ENCODE measurements around the gene ARHGAP28.

Gene ARHGAP28

GRCh38 chr18:6683112-6683876, 46.2 kb upstream of the ARHGAP28 start:
- peaks cover 6% of the 10 kb centered on the region; the same call in 1 of the 2 replicates for H3K9me3 ChIP-seq (ENCODE audit: control insufficient read depth, insufficient read depth, low read length)
- H4K20me1 ChIP-seq (ENCODE audit: control insufficient read depth, insufficient read depth, low read depth, low read length), result no peaks in the 10 kb centered on the region
- H3K36me3 ChIP-seq (ENCODE audit: control insufficient read depth, low read length), result no peaks in the 10 kb centered on the region
- no peaks in the 10 kb centered on the region for H3K79me2 ChIP-seq (ENCODE audit: control insufficient read depth, low read length)
- no peaks in the 10 kb centered on the region for H3K4me1 ChIP-seq (ENCODE audit: control insufficient read depth, low read length)
- TF ChIP-seq CTCF (IDR thresholded peaks at IDR 0.05; ENCODE audit: low read depth, low read length, poor library complexity, severe bottlenecking), result no peak
- no peak for TF ChIP-seq EZH2phosphoT487 (IDR thresholded peaks at IDR 0.05; ENCODE audit: borderline replicate concordance, low read length)
- H3K4me2 ChIP-seq (ENCODE audit: low read length), result no peak overlapping the region
- H3K27ac ChIP-seq (ENCODE audit: low read depth, low read length), result no peak overlapping the region
- H3K4me3 ChIP-seq (ENCODE audit: low read length), result no peak overlapping the region
- no peaks in the 10 kb centered on the region for H3K27me3 ChIP-seq (ENCODE audit: control insufficient read depth, low read length)
- no peaks in the 10 kb centered on the region for H3F3A ChIP-seq (ENCODE audit: control insufficient read depth, insufficient read depth)
- H3K9me2 ChIP-seq (replicated peaks; ENCODE audit: control insufficient read depth, low read length), result no peaks in the 10 kb centered on the region

- TF ChIP-seq EZH2phosphoT487 (IDR thresholded peaks at IDR 0.05; ENCODE audit: borderline replicate concordance, low read length), result no peak
- no peak for TF ChIP-seq CTCF (IDR thresholded peaks at IDR 0.05; ENCODE audit: low read depth, low read length, poor library complexity, severe bottlenecking)
- Histone ChIP-seq H3K4me2 (ENCODE audit: low read length) (no peak overlapping the region), H3K27me3 (ENCODE audit: control insufficient read depth, low read length) (no peaks in the 10 kb centered on the region), H3K9me3 (ENCODE audit: control insufficient read depth, insufficient read depth, low read length) (peaks cover 6% of the 10 kb centered on the region; the same call in 1 of the 2 replicates), H3K4me1 (ENCODE audit: control insufficient read depth, low read length) (no peaks in the 10 kb centered on the region), H3K36me3 (ENCODE audit: control insufficient read depth, low read length) (no peaks in the 10 kb centered on the region), H3K9me2 (replicated peaks; ENCODE audit: control insufficient read depth, low read length) (no peaks in the 10 kb centered on the region), H3K4me3 (ENCODE audit: low read length) (no peak overlapping the region), H3F3A (ENCODE audit: control insufficient read depth, insufficient read depth) (no peaks in the 10 kb centered on the region), H4K20me1 (ENCODE audit: control insufficient read depth, insufficient read depth, low read depth, low read length) (no peaks in the 10 kb centered on the region), H3K27ac (ENCODE audit: low read depth, low read length) (no peak overlapping the region), H3K79me2 (ENCODE audit: control insufficient read depth, low read length) (no peaks in the 10 kb centered on the region)
Observed at GRCh38 chr18:6687676-6688075, 41.8 kb upstream of the ARHGAP28 start.

GRCh38 chr18:6708890-6709289, 20.6 kb upstream of the ARHGAP28 start:
- Histone ChIP-seq H3K27me3 (ENCODE audit: control insufficient read depth, low read length) (no peaks in the 10 kb centered on the region), H3K36me3 (ENCODE audit: control insufficient read depth, low read length) (no peaks in the 10 kb centered on the region), H3K4me3 (ENCODE audit: low read length) (no peak overlapping the region), H4K20me1 (ENCODE audit: control insufficient read depth, insufficient read depth, low read depth, low read length) (no peaks in the 10 kb centered on the region), H3K9me3 (ENCODE audit: control insufficient read depth, insufficient read depth, low read length) (no peaks in the 10 kb centered on the region), H3K4me2 (ENCODE audit: low read length) (no peak overlapping the region), H3K79me2 (ENCODE audit: control insufficient read depth, low read length) (no peaks in the 10 kb centered on the region), H3F3A (ENCODE audit: control insufficient read depth, insufficient read depth) (no peaks in the 10 kb centered on the region), H3K4me1 (ENCODE audit: control insufficient read depth, low read length) (no peaks in the 10 kb centered on the region), H3K27ac (ENCODE audit: low read depth, low read length) (no peak overlapping the region), H3K9me2 (replicated peaks; ENCODE audit: control insufficient read depth, low read length) (no peaks in the 10 kb centered on the region)
- TF ChIP-seq CTCF (IDR thresholded peaks at IDR 0.05; ENCODE audit: low read depth, low read length, poor library complexity, severe bottlenecking) (no peak), EZH2phosphoT487 (IDR thresholded peaks at IDR 0.05; ENCODE audit: borderline replicate concordance, low read length) (no peak)
